Epithelial cell of esophagus (primary cell): ENCODE measurements around the gene MTSS2.
A peak's percentile ranks its signal among the peaks of the same experiment; 100 is the strongest.

Experiments
- DNase-seq: peaks from one replicate; pipeline ENCODE4 v3.0.0; 2010; ENCODE audit warnings: low read depth
- H3K4me3 ChIP-seq: 2 replicates; pipeline ENCODE4 v1.5.1; 2011; ENCODE audit warnings: mild to moderate bottlenecking, low read length, control low read depth
- CTCF ChIP-seq: IDR thresholded peaks from 2 replicates; pipeline ENCODE4 v1.5.1; 2011; ENCODE audit warnings: low read depth, mild to moderate bottlenecking, low read length, control low read depth, inconsistent platforms; ENCODE audit not compliant: insufficient read depth; ENCODE audit errors: missing control alignments

Gene MTSS2

DNA sequence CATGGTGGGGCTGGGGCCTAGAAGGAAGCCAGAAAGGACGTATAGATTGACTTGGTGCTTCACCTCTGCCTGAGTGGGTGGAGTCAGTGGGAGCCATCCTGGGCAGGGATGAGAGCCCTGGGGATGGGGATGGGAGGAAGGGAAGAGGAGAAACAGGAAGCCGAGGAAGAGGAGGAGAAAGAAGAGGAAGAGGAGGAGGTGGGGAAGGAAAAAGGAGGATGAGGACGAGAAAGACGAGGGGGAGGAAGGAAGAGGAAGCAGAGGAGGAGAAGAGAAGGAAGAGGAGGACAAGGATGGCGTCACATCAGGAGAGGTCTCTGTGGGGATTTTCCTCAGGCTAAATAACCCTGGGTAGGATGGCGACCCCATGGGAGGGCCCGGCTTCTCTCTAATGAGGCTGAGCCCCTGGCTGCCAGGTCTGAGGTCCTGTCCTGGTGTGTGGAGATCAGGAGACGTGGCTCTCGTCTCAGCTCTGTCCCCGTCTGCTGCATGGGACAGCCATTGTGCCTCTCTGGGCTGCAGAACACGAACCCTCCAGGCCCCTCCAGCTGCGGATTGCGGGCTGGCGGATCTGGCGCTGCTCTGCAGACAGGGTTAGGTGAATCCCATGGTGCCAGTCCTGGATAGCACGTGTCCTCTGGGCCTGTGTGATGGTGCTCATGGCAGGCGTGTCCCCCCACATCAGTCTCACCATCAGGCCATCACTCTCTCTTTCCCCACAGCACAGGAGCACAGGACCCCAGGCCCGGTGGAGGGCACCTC, 35.5 kb upstream of the MTSS2 start:
- no peak for DNase-seq
- H3K4me3 ChIP-seq = no peak overlapping the region
- TF ChIP-seq CTCF = no peak

- TF ChIP-seq CTCF = no peak
- no peak overlapping the region for H3K4me3 ChIP-seq
- DNase-seq = peak; percentile 52
Measured at GRCh38 chr16:70720425-70721201, 34.8 kb upstream of the MTSS2 start.

GRCh38 chr16:70717065-70717464, 31.2 kb upstream of the MTSS2 start:
- no peak overlapping the region for H3K4me3 ChIP-seq
- no peak for TF ChIP-seq CTCF
- DNase-seq = no peak

GRCh38 chr16:70715860-70716357, 30.1 kb upstream of the MTSS2 start:
- H3K4me3 ChIP-seq = no peak overlapping the region
- DNase-seq = no peak
- no peak for TF ChIP-seq CTCF

DNA sequence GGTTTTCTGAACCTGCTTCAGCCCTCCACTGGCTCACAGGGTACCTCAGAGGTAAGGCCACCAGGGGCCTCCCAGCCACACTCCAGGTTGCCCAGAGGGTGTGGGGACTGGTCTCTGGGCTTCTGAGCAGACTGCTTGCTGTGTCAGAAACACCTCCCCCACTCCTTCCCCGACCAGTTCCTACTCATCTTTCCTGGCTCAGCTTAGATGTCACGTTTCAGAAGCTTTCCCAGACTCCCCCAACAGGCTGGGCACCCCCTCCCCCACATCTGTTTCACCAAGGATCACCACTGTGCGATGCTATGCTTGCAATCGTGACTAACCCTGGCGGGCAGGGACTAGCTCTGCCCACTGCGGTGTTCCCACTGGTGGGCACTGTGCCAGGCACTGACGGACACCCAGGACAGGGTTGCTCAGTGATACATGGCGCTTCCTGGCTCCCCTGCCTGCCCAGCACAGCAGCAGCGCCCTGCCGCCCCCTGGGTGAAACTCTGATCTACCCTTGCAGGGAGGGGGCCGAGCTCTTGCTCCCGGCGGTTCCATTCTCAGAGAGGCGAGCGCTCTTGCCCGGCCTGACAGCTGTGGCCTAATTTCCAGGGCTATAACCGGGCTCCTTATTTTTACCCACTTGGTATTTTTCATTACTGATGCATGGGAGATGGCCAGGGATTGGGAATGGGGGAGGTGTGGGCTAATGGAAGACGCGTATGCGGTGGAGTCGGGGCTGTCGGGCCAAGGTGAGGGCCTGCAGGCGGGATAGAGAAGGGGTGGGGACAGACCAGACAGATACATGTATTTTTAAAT, 29.4 kb upstream of the MTSS2 start:
- no peak overlapping the region for H3K4me3 ChIP-seq
- DNase-seq = peak; percentile 100
- peak; percentile 30 for TF ChIP-seq CTCF

DNA sequence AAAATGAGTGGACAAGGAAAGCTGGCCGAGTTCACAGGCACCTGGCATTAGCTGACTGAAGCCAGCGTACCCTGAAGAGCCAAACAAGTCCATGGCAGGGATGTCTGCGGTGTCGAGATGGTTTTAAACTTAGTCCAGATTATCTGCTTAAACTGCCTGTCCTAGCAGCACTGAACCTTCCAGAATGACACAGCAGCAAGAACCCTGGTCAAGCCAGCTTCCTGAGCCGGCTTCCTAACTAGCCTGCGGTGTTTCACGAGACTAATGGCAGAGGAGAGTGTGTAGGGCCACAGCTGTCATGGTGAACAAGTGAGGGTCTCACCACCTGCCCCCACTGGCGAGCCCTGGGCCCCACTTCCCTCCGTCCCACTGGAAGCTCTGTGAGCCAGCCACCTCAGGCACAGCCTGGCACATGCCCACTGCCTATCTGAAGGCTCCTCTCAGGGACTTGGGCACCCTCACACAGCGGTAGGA, 28.8 kb upstream of the MTSS2 start:
- H3K4me3 ChIP-seq = no peak overlapping the region
- no peak for DNase-seq
- TF ChIP-seq CTCF = no peak
